ENCODE results near the gene MAGOH. TPM values are rescaled to one million over a fixed set of nuclear protein-coding genes. Genes with fewer than 3 reads are reported as not detected.

MAGOH gene
- total and polyA plus RNA-seq, 10 of the 15 experiments (the other 5 are each of a cell fraction or from before 2014, with no cell fraction given), result 62.6 to 261 (median 89.8) TPM

GRCh38 chr1:53241828-53242227, 3.5 kb upstream of the MAGOH start (continued):
- TF ChIP-seq ZNF592 (IDR thresholded peaks at IDR 0.05) (no peak), POLR2A (IDR thresholded peaks at IDR 0.05; ENCODE audit: low read depth, low read length) (no peak), BMI1 (IDR thresholded peaks at IDR 0.05; ENCODE audit: borderline replicate concordance) (no peak), HDGF (IDR thresholded peaks at IDR 0.05) (no peak), E4F1 (IDR thresholded peaks at IDR 0.05; ENCODE audit: borderline replicate concordance, partially characterized antibody) (no peak), NKRF (conservative IDR thresholded peaks at IDR 0.05) (no peak)

All from GM12878 (cell line).